ENCODE data around the gene LPCAT2. TPM values are rescaled to one million over a fixed set of nuclear protein-coding genes. Genes with fewer than 3 reads are reported as not detected.
"Not testable (repeated sequence)": the region's sequence is repeated elsewhere in the genome, so short reads cannot be mapped to it uniquely, and the experiment has no call there.

The LPCAT2 gene
- total RNA-seq, 1 donor from 2014 or later, result 15.7 TPM

- no peak for DNase-seq (ENCODE audit: low spot score)
These were observed 76.8 kb downstream of the LPCAT2 start for GRCh38 chr16:55585631-55586030.

- no peak for DNase-seq (ENCODE audit: low spot score)
These were observed 79.9 kb downstream of the LPCAT2 start for GRCh38 chr16:55588799-55589198.

- DNase-seq (ENCODE audit: low spot score), result no peak
These were observed 83.4 kb downstream of the LPCAT2 start for GRCh38 chr16:55592306-55592705.

GRCh38 chr16:55597928-55598327, 89.1 kb downstream of the LPCAT2 start:
- no peak for DNase-seq (ENCODE audit: low spot score)

- DNase-seq (ENCODE audit: low spot score), result no peak
These were observed 97.0 kb downstream of the LPCAT2 start for GRCh38 chr16:55605754-55606336.

- no peak for DNase-seq (ENCODE audit: low spot score)
These were observed 104.9 kb downstream of the LPCAT2 start for GRCh38 chr16:55613613-55614335.

GRCh38 chr16:55615071-55615470, 106.2 kb downstream of the LPCAT2 start:
- no peak for DNase-seq (ENCODE audit: low spot score)

GRCh38 chr16:55615670-55616069, 106.8 kb downstream of the LPCAT2 start:
- not testable (repeated sequence) for DNase-seq (ENCODE audit: low spot score)

- no peak for DNase-seq (ENCODE audit: low spot score)
These were observed 112.9 kb downstream of the LPCAT2 start for GRCh38 chr16:55621771-55622170.

GRCh38 chr16:55622272-55622671, 113.4 kb downstream of the LPCAT2 start:
- no peak for DNase-seq (ENCODE audit: low spot score)

- no peak for DNase-seq (ENCODE audit: low spot score)
These were observed 114.2 kb downstream of the LPCAT2 start for GRCh38 chr16:55622930-55623561.

- DNase-seq (ENCODE audit: low spot score), result no peak
These were observed 114.8 kb downstream of the LPCAT2 start for GRCh38 chr16:55623640-55624039.

- no peak for DNase-seq (ENCODE audit: low spot score)
These were observed 115.8 kb downstream of the LPCAT2 start for GRCh38 chr16:55624696-55625095.

- DNase-seq (ENCODE audit: low spot score), result no peak
These were observed 117.0 kb downstream of the LPCAT2 start for GRCh38 chr16:55625843-55626242.

GRCh38 chr16:55628306-55628968, 119.6 kb downstream of the LPCAT2 start:
- no peak for DNase-seq (ENCODE audit: low spot score)

GRCh38 chr16:55630774-55631173, 121.9 kb downstream of the LPCAT2 start:
- DNase-seq (ENCODE audit: low spot score), result no peak

GRCh38 chr16:55632259-55632658, 123.4 kb downstream of the LPCAT2 start:
- no peak for DNase-seq (ENCODE audit: low spot score)

- no peak for DNase-seq (ENCODE audit: low spot score)
These were observed 125.3 kb downstream of the LPCAT2 start for GRCh38 chr16:55634193-55634592.

Data from mesenteric fat pad (tissue), 1 donor.